MM.1S (cell line): ENCODE results near the gene GABRR1.

Experiments
- DNase-seq: peaks from one replicate; pipeline ENCODE4 v3.0.0-alpha.2; 2015
- H2AFZ ChIP-seq: fragments of 300-600 bp; sonication (generic); 2 replicates; pipeline ENCODE4 v1.6.0; 2016; ENCODE audit warnings: antibody characterized with exemption, low read length
- H3F3A ChIP-seq: fragments of 300-600 bp; sonication (generic); 2 replicates; pipeline ENCODE4 v1.6.1; 2016; ENCODE audit warnings: mild to moderate bottlenecking, antibody characterized with exemption, low read length, moderate library complexity, mixed read lengths; ENCODE audit not compliant: insufficient read depth
- H3K27ac ChIP-seq: fragments of 300-600 bp; sonication (generic); 2 replicates; pipeline ENCODE4 v1.5.1; 2016; ENCODE audit warnings: mild to moderate bottlenecking, low read length
- H3K27me3 ChIP-seq: fragments of 300-600 bp; sonication (generic); replicated peaks from 2 replicates; pipeline ENCODE4 v1.6.0; 2016; ENCODE audit warnings: low read length; ENCODE audit not compliant: insufficient read depth
- H3K36me3 ChIP-seq: fragments of 300-600 bp; sonication (generic); replicated peaks from 2 replicates; pipeline ENCODE4 v1.6.1; 2016; ENCODE audit warnings: mild to moderate bottlenecking, low read length, mixed read lengths; ENCODE audit not compliant: insufficient read depth
- H3K4me1 ChIP-seq: fragments of 300-600 bp; sonication (generic); 2 replicates; pipeline ENCODE4 v1.6.1; 2016; ENCODE audit warnings: low read length, mixed read lengths
- H3K4me2 ChIP-seq: fragments of 300-600 bp; sonication (generic); 2 replicates; pipeline ENCODE4 v1.6.0; 2016; ENCODE audit warnings: low read depth, low read length
- H3K4me3 ChIP-seq: fragments of 300-600 bp; sonication (generic); 2 replicates; pipeline ENCODE4 v1.5.1; 2016; ENCODE audit warnings: low read length, mixed read lengths
- H3K79me2 ChIP-seq: fragments of 300-600 bp; sonication (generic); 2 replicates; pipeline ENCODE4 v1.6.1; 2016; ENCODE audit warnings: mixed run types, low read length, mixed read lengths
- H3K9ac ChIP-seq: fragments of 300-600 bp; sonication (generic); 2 replicates; pipeline ENCODE4 v1.6.1; 2016; ENCODE audit warnings: low read length, mixed read lengths
- H3K9me2 ChIP-seq: fragments of 300-600 bp; sonication (generic); replicated peaks from 2 replicates; pipeline ENCODE4 v1.6.1; 2016; ENCODE audit warnings: mild to moderate bottlenecking, low read length, mixed read lengths; ENCODE audit not compliant: insufficient read depth
- H3K9me3 ChIP-seq: fragments of 300-600 bp; sonication (generic); replicated peaks from 2 replicates; pipeline ENCODE4 v1.6.1; 2016; ENCODE audit warnings: mild to moderate bottlenecking, low read length, mixed read lengths; ENCODE audit not compliant: insufficient read depth
- H4K20me1 ChIP-seq: fragments of 300-600 bp; sonication (generic); 2 replicates; pipeline ENCODE4 v1.6.1; 2016; ENCODE audit warnings: mild to moderate bottlenecking, low read length, moderate library complexity, mixed read lengths; ENCODE audit not compliant: insufficient read depth
- EZH2 ChIP-seq: fragments of 300-600 bp; sonication (generic); optimal IDR thresholded peaks from 2 replicates; pipeline ENCODE3; 2017; ENCODE audit warnings: low read depth, mild to moderate bottlenecking, antibody characterized with exemption, low read length, mixed read lengths
- EZH2phosphoT487 ChIP-seq: fragments of 300-600 bp; sonication (generic); IDR thresholded peaks from 2 replicates; pipeline ENCODE4 v1.6.1; 2018; ENCODE audit warnings: antibody characterized with exemption, low read length
- TF ChIP-seq, protein P1 (sequence below): fragments of 300-600 bp; sonication (generic); IDR thresholded peaks from 2 replicates; pipeline ENCODE4 v1.5.1; 2016; ENCODE audit warnings: antibody characterized with exemption, low read length, mixed read lengths

Gene GABRR1

GRCh38 chr6:89197141-89197540 is 20.0 kb downstream of the GABRR1 start:
- Histone ChIP-seq H3K4me1 (no peaks in the 10 kb centered on the region), H3K27me3 (no peaks in the 10 kb centered on the region), H3K36me3 (no peaks in the 10 kb centered on the region), H2AFZ (no peak overlapping the region), H4K20me1 (no peaks in the 10 kb centered on the region), H3K79me2 (no peaks in the 10 kb centered on the region), H3K9ac (no peak overlapping the region), H3K4me2 (no peak overlapping the region), H3K9me3 (no peaks in the 10 kb centered on the region), H3K4me3 (no peak overlapping the region), H3F3A (no peaks in the 10 kb centered on the region), H3K9me2 (no peaks in the 10 kb centered on the region), H3K27ac (no peak overlapping the region)
- no peak for TF ChIP-seq EZH2
- TF ChIP-seq EZH2phosphoT487, result no peak
- DNase-seq, result peak; percentile 29

GRCh38 chr6:89194559-89194958 is 22.6 kb downstream of the GABRR1 start:
- Histone ChIP-seq H3K9ac (no peak overlapping the region), H4K20me1 (no peaks in the 10 kb centered on the region), H3K4me3 (no peak overlapping the region), H2AFZ (no peak overlapping the region), H3K36me3 (no peaks in the 10 kb centered on the region), H3K27ac (no peak overlapping the region), H3K4me2 (no peak overlapping the region), H3F3A (no peaks in the 10 kb centered on the region), H3K27me3 (no peaks in the 10 kb centered on the region), H3K9me3 (no peaks in the 10 kb centered on the region), H3K79me2 (no peaks in the 10 kb centered on the region), H3K4me1 (no peaks in the 10 kb centered on the region), H3K9me2 (no peaks in the 10 kb centered on the region)
- no peak for DNase-seq
- TF ChIP-seq EZH2phosphoT487, result no peak
- no peak for TF ChIP-seq EZH2
- TF ChIP-seq, protein P1, sequence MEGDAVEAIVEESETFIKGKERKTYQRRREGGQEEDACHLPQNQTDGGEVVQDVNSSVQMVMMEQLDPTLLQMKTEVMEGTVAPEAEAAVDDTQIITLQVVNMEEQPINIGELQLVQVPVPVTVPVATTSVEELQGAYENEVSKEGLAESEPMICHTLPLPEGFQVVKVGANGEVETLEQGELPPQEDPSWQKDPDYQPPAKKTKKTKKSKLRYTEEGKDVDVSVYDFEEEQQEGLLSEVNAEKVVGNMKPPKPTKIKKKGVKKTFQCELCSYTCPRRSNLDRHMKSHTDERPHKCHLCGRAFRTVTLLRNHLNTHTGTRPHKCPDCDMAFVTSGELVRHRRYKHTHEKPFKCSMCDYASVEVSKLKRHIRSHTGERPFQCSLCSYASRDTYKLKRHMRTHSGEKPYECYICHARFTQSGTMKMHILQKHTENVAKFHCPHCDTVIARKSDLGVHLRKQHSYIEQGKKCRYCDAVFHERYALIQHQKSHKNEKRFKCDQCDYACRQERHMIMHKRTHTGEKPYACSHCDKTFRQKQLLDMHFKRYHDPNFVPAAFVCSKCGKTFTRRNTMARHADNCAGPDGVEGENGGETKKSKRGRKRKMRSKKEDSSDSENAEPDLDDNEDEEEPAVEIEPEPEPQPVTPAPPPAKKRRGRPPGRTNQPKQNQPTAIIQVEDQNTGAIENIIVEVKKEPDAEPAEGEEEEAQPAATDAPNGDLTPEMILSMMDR, result no peak

GRCh38 chr6:89190741-89191140 is 26.4 kb downstream of the GABRR1 start:
- H3K4me2 ChIP-seq, result no peak overlapping the region
- H3K9me2 ChIP-seq, result no peaks in the 10 kb centered on the region
- H4K20me1 ChIP-seq, result no peaks in the 10 kb centered on the region
- H3K4me3 ChIP-seq, result no peak overlapping the region
- H3K27me3 ChIP-seq, result no peaks in the 10 kb centered on the region
- H3K9ac ChIP-seq, result no peak overlapping the region
- no peaks in the 10 kb centered on the region for H3K36me3 ChIP-seq
- TF ChIP-seq, protein P1, result no peak
- TF ChIP-seq EZH2 (no peak), EZH2phosphoT487 (no peak)
- no peak for DNase-seq
- H3K27ac ChIP-seq, result no peak overlapping the region
- no peaks in the 10 kb centered on the region for H3K79me2 ChIP-seq
- H3F3A ChIP-seq, result no peaks in the 10 kb centered on the region
- no peak overlapping the region for H2AFZ ChIP-seq
- H3K9me3 ChIP-seq, result no peaks in the 10 kb centered on the region
- no peaks in the 10 kb centered on the region for H3K4me1 ChIP-seq

DNA sequence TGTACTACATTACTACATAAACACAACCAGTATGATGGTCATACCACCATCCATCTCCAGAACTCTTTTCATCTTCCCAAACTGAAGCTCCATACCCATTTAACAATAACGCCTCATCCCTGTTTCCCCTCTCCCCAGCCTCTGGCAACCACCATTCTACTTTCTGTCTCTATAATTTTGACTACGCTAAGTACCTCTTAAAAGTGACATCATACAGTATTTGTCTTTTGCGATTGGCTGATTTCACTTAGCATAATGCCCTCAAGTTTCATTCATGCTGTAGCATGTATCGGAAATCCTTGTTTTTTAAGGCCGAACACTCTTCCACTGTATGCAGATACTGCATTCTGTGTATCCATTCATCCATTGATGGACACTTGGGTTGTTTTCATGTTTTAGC is 29.7 kb downstream of the GABRR1 start:
- H3K27me3 ChIP-seq, result no peaks in the 10 kb centered on the region
- H3K79me2 ChIP-seq, result no peaks in the 10 kb centered on the region
- no peak overlapping the region for H3K4me3 ChIP-seq
- no peak for DNase-seq
- no peak overlapping the region for H3K9ac ChIP-seq
- H3K27ac ChIP-seq, result no peak overlapping the region
- H3K9me3 ChIP-seq, result no peaks in the 10 kb centered on the region
- H4K20me1 ChIP-seq, result no peaks in the 10 kb centered on the region
- H3K36me3 ChIP-seq, result no peaks in the 10 kb centered on the region
- TF ChIP-seq, protein P1, result no peak
- TF ChIP-seq EZH2, result no peak
- no peak for TF ChIP-seq EZH2phosphoT487
- no peak overlapping the region for H2AFZ ChIP-seq
- H3K4me2 ChIP-seq, result no peak overlapping the region
- no peaks in the 10 kb centered on the region for H3F3A ChIP-seq
- no peaks in the 10 kb centered on the region for H3K4me1 ChIP-seq
- H3K9me2 ChIP-seq, result no peaks in the 10 kb centered on the region
